HG03457 (cell line): ENCODE results near the gene NCBP3.

Experiments
- ATAC-seq: cut with Tn5 transposase; IDR thresholded peaks from one replicate; pipeline ENCODE4 v1.9.1; 2021; ENCODE audit warnings: moderate number of reproducible peaks; ENCODE audit not compliant: unreplicated experiment

The NCBP3 gene

DNA sequence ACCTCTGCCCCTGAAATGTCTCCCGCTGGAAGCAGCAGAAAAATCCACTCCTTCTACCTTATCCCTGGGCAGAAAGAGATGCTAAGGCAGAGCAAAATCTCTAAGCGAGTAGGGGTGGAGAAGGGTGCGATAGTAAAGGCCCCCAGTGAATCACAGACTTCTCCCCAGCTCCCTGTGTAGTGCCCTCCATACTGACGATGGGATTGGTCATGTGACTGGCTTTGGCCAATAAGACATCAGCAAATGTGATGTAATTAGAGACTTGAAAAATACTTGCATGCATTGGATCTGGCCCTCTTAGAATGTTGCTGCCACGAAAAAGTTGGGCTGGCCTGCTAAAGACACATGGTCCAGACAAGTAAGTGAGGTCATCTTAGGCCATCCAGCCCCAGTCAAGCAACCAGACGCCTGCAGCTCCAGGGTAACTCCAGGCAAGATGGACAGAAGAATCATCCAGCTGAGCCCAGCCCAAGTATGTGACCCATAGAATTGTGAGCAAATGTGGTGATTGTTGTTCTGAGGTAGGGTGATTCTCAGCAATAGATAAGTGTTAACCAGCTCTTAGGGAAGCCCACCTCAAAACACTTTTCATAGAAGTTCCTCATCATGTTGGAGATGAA, 86.3 kb downstream of the NCBP3 start:
- no peak for ATAC-seq

DNA sequence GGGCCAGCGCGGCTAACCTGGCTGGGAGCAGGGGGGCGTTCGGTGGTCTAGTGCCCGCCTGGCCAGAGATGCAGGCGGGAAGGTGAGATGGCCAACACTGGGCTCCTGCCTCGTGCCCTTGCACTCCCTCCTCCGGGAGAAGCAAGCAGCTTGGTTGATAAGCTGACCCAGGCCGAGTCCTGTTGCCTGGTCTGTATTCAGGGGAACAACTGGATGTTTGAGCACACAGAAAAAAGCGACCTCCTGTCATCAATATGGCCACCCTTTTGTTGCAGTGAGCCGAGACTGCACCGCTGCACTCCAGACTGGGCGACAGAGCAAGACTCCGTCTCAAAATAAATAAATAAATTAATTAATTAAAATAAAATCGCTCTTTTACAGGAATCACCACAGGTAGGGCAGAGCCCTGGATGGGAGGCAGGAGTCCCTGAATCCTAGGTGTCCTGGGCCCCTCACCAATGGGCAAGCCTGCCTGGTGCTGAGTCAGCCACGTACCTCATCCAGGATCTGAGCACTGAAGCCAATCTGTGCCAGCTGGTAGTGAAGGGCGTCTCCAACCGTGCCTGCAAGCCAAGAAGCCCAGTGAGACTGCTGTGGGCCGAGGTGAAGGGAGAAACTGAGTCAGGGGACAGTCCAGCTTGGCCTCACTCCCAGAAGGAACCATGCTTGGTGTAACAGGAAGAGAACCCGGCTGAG, 90.6 kb downstream of the NCBP3 start:
- no peak for ATAC-seq

DNA sequence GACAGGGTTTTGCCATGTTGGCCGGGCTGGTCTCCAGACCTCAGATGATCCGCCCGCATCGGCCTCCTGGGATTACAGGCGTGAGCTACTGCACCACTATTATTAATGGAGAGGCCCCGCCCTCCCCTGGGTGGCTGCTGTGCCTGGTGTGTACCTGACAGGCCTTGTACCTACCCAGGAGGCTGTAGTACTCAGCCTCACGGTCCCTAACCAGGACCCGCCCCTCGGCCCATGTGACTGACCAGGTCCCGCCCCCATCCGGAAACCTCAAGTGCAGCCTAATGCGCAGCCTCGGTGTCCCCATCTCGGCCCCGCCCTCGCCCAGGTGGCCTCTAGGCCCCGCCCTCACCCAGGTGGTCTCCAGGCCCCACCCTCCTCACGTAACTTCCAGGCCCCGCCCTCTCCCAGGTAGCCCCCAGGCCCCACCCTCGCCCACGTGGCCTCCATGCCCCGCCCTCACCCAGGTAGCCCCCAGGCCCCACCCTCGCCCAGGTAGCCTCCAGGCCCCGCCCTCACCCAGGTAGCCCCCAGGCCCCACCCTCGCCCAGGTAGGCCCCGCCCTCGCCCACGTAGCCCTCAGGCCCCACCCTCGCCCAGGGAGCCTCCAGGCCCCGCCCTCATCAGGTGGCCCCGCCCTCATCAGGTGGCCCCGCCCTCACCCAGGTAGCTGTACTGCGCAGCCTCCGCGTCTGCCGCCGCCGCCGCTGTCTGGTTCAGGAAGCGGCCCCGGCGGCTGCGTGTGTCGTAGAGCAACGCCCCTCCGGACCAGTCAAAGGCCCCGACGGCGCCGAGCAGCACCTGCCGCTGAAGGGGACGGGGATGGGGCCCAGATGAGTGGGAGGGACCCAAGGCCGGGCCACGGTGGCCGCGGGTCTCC, 91.3 kb downstream of the NCBP3 start:
- ATAC-seq: no peak

DNA sequence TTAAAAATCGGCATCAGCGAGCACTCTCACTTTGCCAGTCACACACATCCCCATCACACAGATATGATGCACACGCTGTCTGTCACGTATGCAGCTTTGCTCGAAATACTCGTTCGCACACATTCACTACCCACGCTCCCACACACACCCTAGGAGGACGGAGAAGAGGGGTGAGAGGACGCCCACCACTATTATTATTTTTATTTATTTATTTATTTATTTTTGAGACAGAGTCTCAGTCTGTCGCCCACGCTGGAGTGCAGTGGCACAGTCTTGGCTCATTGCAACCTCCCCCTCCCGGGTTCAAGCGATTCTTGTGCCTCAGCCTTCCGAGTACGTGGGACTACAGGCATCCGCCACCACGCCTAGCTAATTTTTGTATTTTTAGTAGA, 92.0 kb downstream of the NCBP3 start:
- no peak for ATAC-seq

DNA sequence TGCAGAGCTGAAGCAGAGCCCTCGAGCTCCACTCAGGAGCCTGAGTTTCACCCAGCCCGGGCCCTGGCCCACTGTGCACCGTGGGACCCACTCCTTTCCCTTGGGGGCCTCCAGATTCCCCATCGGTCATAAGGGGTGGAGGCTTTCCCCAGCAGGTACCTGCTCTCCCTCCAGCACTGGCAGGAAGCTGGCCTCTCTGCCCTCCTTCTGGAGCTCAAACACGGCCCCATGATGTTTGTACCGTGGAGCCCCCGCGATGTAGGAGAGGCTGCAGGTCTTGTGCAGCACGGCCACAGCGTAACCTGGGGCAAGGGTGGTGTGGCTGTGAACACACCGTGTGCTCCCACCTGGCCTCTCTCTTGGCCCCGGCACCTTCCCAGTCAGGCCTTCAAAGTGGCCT, 92.4 kb downstream of the NCBP3 start:
- ATAC-seq: no peak
